GM21360 (cell line): Measurements from ENCODE around the gene FICD.

Experiments used
- ATAC-seq: cut with Tn5 transposase; IDR thresholded peaks from one replicate; pipeline ENCODE4 v1.9.1; 2021; ENCODE audit warnings: mild to moderate bottlenecking, moderate library complexity; ENCODE audit not compliant: unreplicated experiment

The FICD gene

GRCh38 chr12:108565146-108565545 lies 50.1 kb downstream of the FICD start:
- ATAC-seq, result no peak

GRCh38 chr12:108565976-108566375 lies 50.9 kb downstream of the FICD start:
- no peak for ATAC-seq

GRCh38 chr12:108566452-108566851 lies 51.4 kb downstream of the FICD start:
- no peak for ATAC-seq

GRCh38 chr12:108567406-108568337 lies 52.6 kb downstream of the FICD start:
- ATAC-seq, result no peak

- peak; percentile 67 for ATAC-seq
These were observed 53.5 kb downstream of the FICD start for GRCh38 chr12:108568338-108569154.
